ENCODE results near the gene SOCS4.

SOCS4 gene

DNA sequence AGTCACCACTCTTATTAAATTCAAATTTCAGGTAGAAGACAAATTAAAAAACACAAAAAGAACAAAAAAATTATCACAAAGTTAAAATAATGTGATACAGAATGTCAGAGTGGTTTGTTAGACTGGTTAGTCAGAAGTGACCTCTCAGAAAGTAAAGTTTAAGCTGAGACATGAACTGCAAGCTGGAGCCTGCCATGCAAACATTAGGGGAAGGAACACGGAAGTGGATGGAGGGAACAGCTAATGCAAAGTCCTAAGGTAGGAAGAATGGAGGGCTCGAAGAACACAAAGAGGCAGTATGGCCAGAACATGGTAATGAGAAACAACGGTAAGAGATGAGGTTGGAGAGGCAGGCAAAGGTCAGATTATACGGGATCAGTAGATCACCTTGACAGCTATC, 41.9 kb upstream of the SOCS4 start:
- H3K27me3 ChIP-seq (ENCODE audit: low read length), result no peaks in the 10 kb centered on the region
- no peak overlapping the region for H3K4me3 ChIP-seq (ENCODE audit: insufficient read depth, low read length, poor library complexity, severe bottlenecking)
- H2AFZ ChIP-seq (ENCODE audit: low read depth, low read length, severe bottlenecking), result no peak overlapping the region
- peaks cover 39% of the 10 kb centered on the region for H3K36me3 ChIP-seq (ENCODE audit: low read length)
- no peaks in the 10 kb centered on the region for H3K9me2 ChIP-seq (replicated peaks; ENCODE audit: insufficient read depth, low read length)
- no peaks in the 10 kb centered on the region; the same call in 1 of the 2 replicates for H3F3A ChIP-seq (ENCODE audit: insufficient read depth)
- H3K9ac ChIP-seq (ENCODE audit: low read length), result no peak overlapping the region
- TF ChIP-seq EZH2phosphoT487 (conservative IDR thresholded peaks at IDR 0.05; ENCODE audit: low read length), result no peak
- TF ChIP-seq, protein P1, sequence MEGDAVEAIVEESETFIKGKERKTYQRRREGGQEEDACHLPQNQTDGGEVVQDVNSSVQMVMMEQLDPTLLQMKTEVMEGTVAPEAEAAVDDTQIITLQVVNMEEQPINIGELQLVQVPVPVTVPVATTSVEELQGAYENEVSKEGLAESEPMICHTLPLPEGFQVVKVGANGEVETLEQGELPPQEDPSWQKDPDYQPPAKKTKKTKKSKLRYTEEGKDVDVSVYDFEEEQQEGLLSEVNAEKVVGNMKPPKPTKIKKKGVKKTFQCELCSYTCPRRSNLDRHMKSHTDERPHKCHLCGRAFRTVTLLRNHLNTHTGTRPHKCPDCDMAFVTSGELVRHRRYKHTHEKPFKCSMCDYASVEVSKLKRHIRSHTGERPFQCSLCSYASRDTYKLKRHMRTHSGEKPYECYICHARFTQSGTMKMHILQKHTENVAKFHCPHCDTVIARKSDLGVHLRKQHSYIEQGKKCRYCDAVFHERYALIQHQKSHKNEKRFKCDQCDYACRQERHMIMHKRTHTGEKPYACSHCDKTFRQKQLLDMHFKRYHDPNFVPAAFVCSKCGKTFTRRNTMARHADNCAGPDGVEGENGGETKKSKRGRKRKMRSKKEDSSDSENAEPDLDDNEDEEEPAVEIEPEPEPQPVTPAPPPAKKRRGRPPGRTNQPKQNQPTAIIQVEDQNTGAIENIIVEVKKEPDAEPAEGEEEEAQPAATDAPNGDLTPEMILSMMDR (IDR thresholded peaks at IDR 0.05; ENCODE audit: insufficient read depth, low read length, poor library complexity, severe bottlenecking), result no peak
- no peak overlapping the region for H3K4me2 ChIP-seq (ENCODE audit: low read depth, low read length, poor library complexity, severe bottlenecking)
- H3K27ac ChIP-seq (ENCODE audit: low read depth, low read length), result no peak overlapping the region
- H3K79me2 ChIP-seq (ENCODE audit: insufficient read depth, low read length), result no peaks in the 10 kb centered on the region
- H3K9me3 ChIP-seq (ENCODE audit: insufficient read depth, low read length), result no peaks in the 10 kb centered on the region
- H4K20me1 ChIP-seq (ENCODE audit: low read depth, low read length), result no peaks in the 10 kb centered on the region

DNA sequence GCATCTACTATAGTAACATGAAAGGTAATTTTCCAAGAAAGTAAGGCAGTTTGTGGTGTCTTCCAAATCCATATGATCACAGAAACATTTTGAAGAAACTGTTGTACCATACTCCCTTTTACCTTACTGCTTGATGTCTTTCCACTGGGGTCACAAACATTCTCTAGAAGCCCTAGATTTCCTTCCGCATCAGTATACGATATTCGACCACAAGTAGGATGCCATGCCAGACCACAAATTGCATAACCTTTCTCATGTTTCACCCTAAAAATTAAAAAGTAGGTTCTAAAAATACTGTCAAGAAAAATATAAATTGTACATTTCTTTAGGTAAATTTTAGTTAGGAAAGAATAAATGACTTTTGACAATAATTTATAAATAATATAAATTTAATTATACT, 26.7 kb upstream of the SOCS4 start:
- Histone ChIP-seq H2AFZ (ENCODE audit: low read depth, low read length, severe bottlenecking) (no peak overlapping the region), H3K4me2 (ENCODE audit: low read depth, low read length, poor library complexity, severe bottlenecking) (no peak overlapping the region), H3K9me2 (replicated peaks; ENCODE audit: insufficient read depth, low read length) (no peaks in the 10 kb centered on the region), H3F3A (ENCODE audit: insufficient read depth) (peaks cover 8% of the 10 kb centered on the region; the same call in 1 of the 2 replicates), H3K79me2 (ENCODE audit: insufficient read depth, low read length) (no peaks in the 10 kb centered on the region), H3K36me3 (ENCODE audit: low read length) (peaks cover 34% of the 10 kb centered on the region), H4K20me1 (ENCODE audit: low read depth, low read length) (no peaks in the 10 kb centered on the region), H3K4me3 (ENCODE audit: insufficient read depth, low read length, poor library complexity, severe bottlenecking) (no peak overlapping the region), H3K9ac (ENCODE audit: low read length) (no peak overlapping the region), H3K27me3 (ENCODE audit: low read length) (no peaks in the 10 kb centered on the region), H3K9me3 (ENCODE audit: insufficient read depth, low read length) (no peaks in the 10 kb centered on the region), H3K27ac (ENCODE audit: low read depth, low read length) (no peak overlapping the region)
- TF ChIP-seq EZH2phosphoT487 (conservative IDR thresholded peaks at IDR 0.05; ENCODE audit: low read length), result no peak
- TF ChIP-seq, protein P1 (IDR thresholded peaks at IDR 0.05; ENCODE audit: insufficient read depth, low read length, poor library complexity, severe bottlenecking), result no peak

DNA sequence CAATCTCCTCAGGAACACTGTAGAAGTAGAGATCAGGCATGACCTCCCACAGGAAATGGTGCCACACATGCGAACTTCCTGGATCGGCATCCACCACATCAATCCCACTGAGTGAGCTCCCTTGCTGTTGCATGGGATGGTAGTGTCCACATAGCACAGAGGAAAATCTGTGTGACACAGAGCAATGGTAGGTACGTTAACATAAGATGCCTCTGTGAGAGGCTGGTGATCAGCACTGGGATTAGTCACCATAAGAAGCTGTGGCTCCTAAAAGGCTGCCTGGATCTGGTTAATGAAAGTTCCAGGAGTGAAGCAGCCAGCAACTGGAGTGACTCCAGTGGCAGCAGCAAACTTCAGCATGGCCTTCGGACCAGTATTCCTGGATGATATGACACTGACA, 22.0 kb upstream of the SOCS4 start:
- H3K9me3 ChIP-seq (ENCODE audit: insufficient read depth, low read length), result no peaks in the 10 kb centered on the region
- H3K4me3 ChIP-seq (ENCODE audit: insufficient read depth, low read length, poor library complexity, severe bottlenecking), result no peak overlapping the region
- H3K27me3 ChIP-seq (ENCODE audit: low read length), result no peaks in the 10 kb centered on the region
- H3K27ac ChIP-seq (ENCODE audit: low read depth, low read length), result no peak overlapping the region
- H3K79me2 ChIP-seq (ENCODE audit: insufficient read depth, low read length), result no peaks in the 10 kb centered on the region
- H3K36me3 ChIP-seq (ENCODE audit: low read length), result peaks cover 39% of the 10 kb centered on the region
- no peaks in the 10 kb centered on the region for H3K9me2 ChIP-seq (replicated peaks; ENCODE audit: insufficient read depth, low read length)
- no peak overlapping the region for H3K4me2 ChIP-seq (ENCODE audit: low read depth, low read length, poor library complexity, severe bottlenecking)
- no peak overlapping the region for H2AFZ ChIP-seq (ENCODE audit: low read depth, low read length, severe bottlenecking)
- H3K9ac ChIP-seq (ENCODE audit: low read length), result no peak overlapping the region
- 0 out of 2 replicates have a peak, but pooled peaks cover 3% of the 10 kb centered on the region for H3F3A ChIP-seq (ENCODE audit: insufficient read depth)
- TF ChIP-seq, protein P1 (IDR thresholded peaks at IDR 0.05; ENCODE audit: insufficient read depth, low read length, poor library complexity, severe bottlenecking), result no peak
- TF ChIP-seq EZH2phosphoT487 (conservative IDR thresholded peaks at IDR 0.05; ENCODE audit: low read length), result no peak
- no peaks in the 10 kb centered on the region for H4K20me1 ChIP-seq (ENCODE audit: low read depth, low read length)

Data from SU-DHL-6 (cell line).